Measurements from ENCODE around the gene NSG2. TPM values are rescaled to one million over a fixed set of nuclear protein-coding genes. Genes with fewer than 3 reads are reported as not detected.
A peak's percentile ranks its signal among the peaks of the same experiment; 100 is the strongest.
"Not testable (repeated sequence)": the region's sequence is repeated elsewhere in the genome, so short reads cannot be mapped to it uniquely, and the experiment has no call there.

Gene NSG2
- total RNA-seq, 4 donors from 2014 or later, result 2.3 TPM; not detected in 3

- Histone ChIP-seq H3K36me3 (no peaks in the 10 kb centered on the region), H3K4me1 (no peaks in the 10 kb centered on the region), H3K27ac (no peak overlapping the region), H3K4me3 (no peak overlapping the region), H3K9me3 (no peaks in the 10 kb centered on the region), H3K27me3 (no peaks in the 10 kb centered on the region)
- DNase-seq, result no peak
- TF ChIP-seq POLR2A (IDR thresholded peaks at IDR 0.05) (no peak), CTCF (IDR thresholded peaks at IDR 0.05) (no peak)
- intact Hi-C loops (cut with DNase I; ENCODE audit: low total_unique reads), result no loop called here
Measured at GRCh38 chr5:174008922-174009321, 36.6 kb upstream of the NSG2 start.

GRCh38 chr5:174010365-174010764 is 35.1 kb upstream of the NSG2 start:
- Histone ChIP-seq H3K36me3 (no peaks in the 10 kb centered on the region), H3K27me3 (no peaks in the 10 kb centered on the region), H3K4me3 (no peak overlapping the region), H3K9me3 (no peaks in the 10 kb centered on the region), H3K27ac (no peak overlapping the region), H3K4me1 (no peaks in the 10 kb centered on the region)
- intact Hi-C loops (cut with DNase I; ENCODE audit: low total_unique reads), result no loop called here
- DNase-seq, result no peak
- TF ChIP-seq CTCF (IDR thresholded peaks at IDR 0.05), result no peak
- no peak for TF ChIP-seq POLR2A (IDR thresholded peaks at IDR 0.05)

GRCh38 chr5:174011441-174011840 is 34.1 kb upstream of the NSG2 start:
- Histone ChIP-seq H3K4me1 (no peaks in the 10 kb centered on the region), H3K27ac (no peak overlapping the region), H3K27me3 (no peaks in the 10 kb centered on the region), H3K9me3 (no peaks in the 10 kb centered on the region), H3K4me3 (no peak overlapping the region), H3K36me3 (no peaks in the 10 kb centered on the region)
- no peak for TF ChIP-seq CTCF (IDR thresholded peaks at IDR 0.05)
- TF ChIP-seq POLR2A (IDR thresholded peaks at IDR 0.05), result no peak
- intact Hi-C loops (cut with DNase I; ENCODE audit: low total_unique reads), result no loop called here
- no peak for DNase-seq

GRCh38 chr5:174020069-174020927 is 25.2 kb upstream of the NSG2 start:
- H3K4me3 ChIP-seq; DNase-seq; H3K27ac ChIP-seq; H3K27me3 ChIP-seq; H3K36me3 ChIP-seq; H3K4me1 ChIP-seq; intact Hi-C loops (cut with DNase I; ENCODE audit: low total_unique reads); H3K9me3 ChIP-seq: not testable (repeated sequence)
- peak in 1 of 4 experiments; percentile 28 for TF ChIP-seq CTCF (IDR thresholded peaks at IDR 0.05)

GRCh38 chr5:174020928-174021304 is 24.6 kb upstream of the NSG2 start:
- Histone ChIP-seq H3K4me1 (no peaks in the 10 kb centered on the region), H3K27me3 (no peaks in the 10 kb centered on the region), H3K9me3 (no peaks in the 10 kb centered on the region), H3K27ac (no peak overlapping the region), H3K4me3 (no peak overlapping the region), H3K36me3 (no peaks in the 10 kb centered on the region)
- no peak for DNase-seq
- TF ChIP-seq POLR2A (IDR thresholded peaks at IDR 0.05) (no peak), CTCF (IDR thresholded peaks at IDR 0.05) (no peak)
- intact Hi-C loops (cut with DNase I; ENCODE audit: low total_unique reads), result no loop called here
